Pericardium fibroblast (primary cell): Measurements from ENCODE around the gene LTA4H. TPM values are rescaled to one million over a fixed set of nuclear protein-coding genes. Genes with fewer than 3 reads are reported as not detected.

Experiments
- total RNA-seq: library from RNA; depleted of rRNA; stranded (reverse); fragments of >200 nt; gene quantifications from 2 replicates; pipeline ENCODE4 v1.2.3, GENCODE V29; 2015

The LTA4H gene
- 67.4 and 83.3 TPM in 2 replicates for total RNA-seq

DNA sequence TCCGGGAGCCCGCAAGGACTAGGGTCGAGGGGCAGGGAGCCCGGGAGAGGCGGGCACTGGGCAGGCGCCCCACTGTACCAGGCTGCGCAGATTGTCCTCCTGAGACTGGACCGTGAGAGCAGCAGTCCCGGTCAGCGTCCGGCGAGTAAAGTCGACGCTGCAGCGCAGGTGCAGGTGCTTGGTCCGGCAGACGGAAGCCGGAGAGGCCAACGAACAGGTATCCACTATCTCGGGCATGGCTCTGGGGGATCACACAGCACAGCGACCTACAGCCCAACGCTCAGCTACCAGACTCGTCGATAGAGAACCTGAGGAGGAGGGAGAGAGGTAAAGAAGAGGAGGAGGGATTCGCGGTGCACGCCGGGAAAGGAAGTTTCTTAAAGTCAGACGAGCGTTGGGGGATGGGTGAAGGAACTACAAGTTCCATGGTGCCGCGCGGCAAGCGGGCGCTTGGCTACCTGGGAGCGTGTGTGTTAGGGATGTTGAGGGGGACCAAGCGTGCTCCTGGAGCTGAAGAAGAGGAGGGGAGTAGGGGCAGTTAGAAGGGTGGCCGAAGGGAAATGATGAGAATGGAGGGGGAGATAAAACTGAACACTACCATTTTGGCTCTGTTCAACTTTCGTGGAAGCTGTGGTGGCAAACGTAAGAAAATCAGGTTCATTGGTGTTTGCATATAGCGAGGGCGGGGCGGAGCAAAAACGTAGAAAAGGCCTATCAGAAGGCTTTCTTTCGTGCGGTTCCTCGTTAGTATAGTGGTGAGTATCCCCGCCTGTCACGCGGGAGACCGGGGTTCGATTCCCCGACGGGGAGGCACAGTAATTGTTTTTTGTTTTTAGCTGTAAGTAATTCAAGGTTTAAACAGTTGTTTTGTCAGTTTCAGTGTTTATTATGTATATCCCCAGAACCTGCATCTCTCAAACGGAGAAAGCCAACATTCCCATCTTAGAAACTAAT, at the start of gene LTA4H:
TSS of gene LTA4H (minus strand) at position 305 of the 954 bp plus-strand sequence. CDS start at position 237, 68 bp downstream.

DNA sequence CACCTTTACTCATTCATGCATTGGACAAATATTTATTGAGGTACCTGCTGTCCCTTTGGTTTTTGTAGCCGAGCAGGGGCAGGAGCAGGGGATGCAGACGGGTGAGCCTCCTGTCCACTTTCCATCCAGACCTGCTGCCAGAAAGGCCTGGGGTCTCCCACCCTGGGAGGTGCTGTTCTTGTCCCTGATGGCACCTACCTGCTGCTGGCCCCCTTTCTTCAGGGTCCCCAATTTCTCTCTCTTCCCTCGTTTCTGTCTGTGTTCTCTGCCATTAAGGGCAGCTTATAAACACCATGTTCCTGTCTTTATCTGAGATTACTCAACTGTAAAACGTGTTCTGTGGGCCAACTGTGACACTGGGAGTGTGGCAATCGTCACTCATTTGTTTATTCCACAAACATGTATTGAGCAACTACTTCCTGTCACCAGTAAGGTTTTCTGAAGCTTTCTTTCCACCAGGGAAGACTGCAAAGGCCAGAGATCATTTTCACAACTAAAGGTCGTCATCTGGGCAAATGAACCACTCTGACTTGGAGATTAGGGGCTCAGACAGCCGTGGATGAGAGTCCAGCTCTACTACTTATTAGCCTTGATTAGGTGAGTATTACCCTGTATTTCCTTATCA, 39.2 kb downstream of the LTA4H start, which contains the start of gene HAL:
TSS of gene HAL (minus strand) at position 311 of the 625 bp plus-strand sequence. CDS start 434 bp downstream, outside the sequence.

Other genes with a start within 250 kb of the LTA4H start
- gene NTN4, start 244.8 kb downstream of the LTA4H start, total RNA-seq = 4.2 and 14.4 TPM in 2 replicates
- gene SNRPF, start 176.6 kb downstream of the LTA4H start, total RNA-seq = 8.1 and 13.4 TPM in 2 replicates
- not detected in 2 replicates for gene CCDC38, start 93.0 kb downstream of the LTA4H start, total RNA-seq
- gene AMDHD1, start 92.3 kb downstream of the LTA4H start, total RNA-seq = not detected in 2 replicates
- not detected in 2 replicates for gene HAL, start 39.2 kb downstream of the LTA4H start, total RNA-seq
- gene ELK3, start 158.8 kb upstream of the LTA4H start, total RNA-seq = 15.4 and 23.3 TPM in 2 replicates